Caco-2 (cell line): ENCODE measurements around the gene CDC42BPB. TPM values are rescaled to one million over a fixed set of nuclear protein-coding genes. Genes with fewer than 3 reads are reported as not detected.
"Not testable (repeated sequence)": the region's sequence is repeated elsewhere in the genome, so short reads cannot be mapped to it uniquely, and the experiment has no call there.

ENCODE experiments used
- BruUV-seq: library from RNA; stranded (reverse); fragments of 400-500 nt; replicated peaks from 2 replicates; lab custom pipeline; 2021; lab: Mats Ljungman, UMichigan
- CTCF ChIA-PET: fragments of 300-600 bp; sonication (Branson Sonifier 250); formaldehyde crosslinking; loops from one replicate; lab custom pipeline; 2022; ENCODE audit warnings: antibody characterized with exemption; lab: Charles Lee
- POLR2A ChIA-PET: fragments of 300-600 bp; sonication (Branson Sonifier 250); formaldehyde crosslinking; loops from one replicate; lab custom pipeline; 2022; ENCODE audit warnings: antibody characterized with exemption; lab: Charles Lee
- DNase-seq, 2 experiments: peaks; one replicate each; pipeline versions ENCODE4 v3.0.0 to v3.0.0-alpha.2; 2020 to 2022
- H3K27me3 ChIP-seq: replicated peaks from 2 replicates; pipeline ENCODE4 v1.6.0; 2011; ENCODE audit warnings: low read length; ENCODE audit not compliant: control insufficient read depth, insufficient read depth
- H3K36me3 ChIP-seq: 2 replicates; pipeline ENCODE4 v1.5.1; 2011; ENCODE audit warnings: low read length; ENCODE audit not compliant: control insufficient read depth, insufficient read depth
- H3K4me1 ChIP-seq: fragments of 250-450 bp; sonication (Bioruptor Pico); 2 replicates; pipeline ENCODE4 v1.5.1; 2020; ENCODE audit warnings: mild to moderate bottlenecking
- H3K4me3 ChIP-seq: 2 replicates; pipeline ENCODE4 v1.5.1; 2011; ENCODE audit warnings: low read depth, mild to moderate bottlenecking, control low read depth, low read length
- H3K9me3 ChIP-seq: fragments of 250-450 bp; sonication (Bioruptor Pico); 2 replicates; pipeline ENCODE4 v1.5.1; 2020; ENCODE audit warnings: mild to moderate bottlenecking, moderate library complexity
- H3K27ac Mint-ChIP-seq: one replicate; pipeline ENCODE4 v1.8.0; 2022; ENCODE audit warnings: mixed read lengths; ENCODE audit not compliant: unreplicated experiment
- H3K27me3 Mint-ChIP-seq: one replicate; pipeline ENCODE4 v1.8.0; 2022; ENCODE audit warnings: mixed read lengths; ENCODE audit not compliant: insufficient read depth, unreplicated experiment
- H3K36me3 Mint-ChIP-seq: one replicate; pipeline ENCODE4 v1.8.0; 2022; ENCODE audit warnings: mild to moderate bottlenecking, mixed read lengths; ENCODE audit not compliant: insufficient read depth, unreplicated experiment
- H3K4me1 Mint-ChIP-seq: one replicate; pipeline ENCODE4 v1.8.0; 2022; ENCODE audit warnings: low read depth, mixed read lengths; ENCODE audit not compliant: unreplicated experiment
- H3K4me3 Mint-ChIP-seq: one replicate; pipeline ENCODE4 v1.8.0; 2022; ENCODE audit warnings: mild to moderate bottlenecking, moderate library complexity, mixed read lengths; ENCODE audit not compliant: unreplicated experiment
- H3K9me3 Mint-ChIP-seq: one replicate; pipeline ENCODE4 v1.8.0; 2022; ENCODE audit warnings: mixed read lengths; ENCODE audit not compliant: unreplicated experiment
- intact Hi-C: fragments of 100-400 bp; cut with micrococcal nuclease; formaldehyde crosslinking; loops from one replicate; pipeline ENCODE4 v1.10.0; 2022; ENCODE audit not compliant: unreplicated experiment
- total RNA-seq: library from RNA; stranded (reverse); gene quantifications from 2 replicates; pipeline ENCODE4 v1.2.3, GENCODE V29; 2022
- TF ChIP-seq, protein P1 (sequence below), 2 experiments: fragments of 200-600 bp in 1 of 2; IDR thresholded peaks; 1 replicate in 1 of 2; 2 replicates in 1 of 2; pipeline versions ENCODE4 v1.5.1 to v1.8.0; 2011 to 2022; ENCODE audit warnings: antibody characterized with exemption in 1 of 2, control low read depth in 1 of 2, inconsistent platforms in 1 of 2, low read depth in 1 of 2, low read length in 1 of 2, mild to moderate bottlenecking in 1 of 2, moderate library complexity in 1 of 2; ENCODE audit not compliant: insufficient read depth in 1 of 2, severe bottlenecking in 1 of 2, unreplicated experiment in 1 of 2

Gene CDC42BPB
- total RNA-seq, 1 experiment from 2014 or later = 55.1 TPM

- no peaks in the 10 kb centered on the region; the same call in 1 of the 2 replicates for H3K36me3 ChIP-seq
- H3K4me3 ChIP-seq = peak overlapping the region; percentile 79
- POLR2A ChIA-PET = interaction anchor here (0.6 kb wide), 1 partner anchor 120 kb away, joined by 3 read pairs; no protein-coding TSS in a partner anchor
- TF ChIP-seq, protein P1, sequence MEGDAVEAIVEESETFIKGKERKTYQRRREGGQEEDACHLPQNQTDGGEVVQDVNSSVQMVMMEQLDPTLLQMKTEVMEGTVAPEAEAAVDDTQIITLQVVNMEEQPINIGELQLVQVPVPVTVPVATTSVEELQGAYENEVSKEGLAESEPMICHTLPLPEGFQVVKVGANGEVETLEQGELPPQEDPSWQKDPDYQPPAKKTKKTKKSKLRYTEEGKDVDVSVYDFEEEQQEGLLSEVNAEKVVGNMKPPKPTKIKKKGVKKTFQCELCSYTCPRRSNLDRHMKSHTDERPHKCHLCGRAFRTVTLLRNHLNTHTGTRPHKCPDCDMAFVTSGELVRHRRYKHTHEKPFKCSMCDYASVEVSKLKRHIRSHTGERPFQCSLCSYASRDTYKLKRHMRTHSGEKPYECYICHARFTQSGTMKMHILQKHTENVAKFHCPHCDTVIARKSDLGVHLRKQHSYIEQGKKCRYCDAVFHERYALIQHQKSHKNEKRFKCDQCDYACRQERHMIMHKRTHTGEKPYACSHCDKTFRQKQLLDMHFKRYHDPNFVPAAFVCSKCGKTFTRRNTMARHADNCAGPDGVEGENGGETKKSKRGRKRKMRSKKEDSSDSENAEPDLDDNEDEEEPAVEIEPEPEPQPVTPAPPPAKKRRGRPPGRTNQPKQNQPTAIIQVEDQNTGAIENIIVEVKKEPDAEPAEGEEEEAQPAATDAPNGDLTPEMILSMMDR (IDR thresholded peaks at IDR 0.05; ENCODE audit: insufficient read depth in 1 of 2, low read depth in 1 of 2, low read length in 1 of 2, severe bottlenecking in 1 of 2, unreplicated experiment in 1 of 2) = no peak
- no peaks in the 10 kb centered on the region for H3K27me3 ChIP-seq
- CTCF ChIA-PET = interaction anchor here (1.7 kb wide), 1 partner anchor 234 kb away, joined by 5 read pairs; no protein-coding TSS in a partner anchor
- Mint-ChIP-seq H3K27me3 (no peaks in the 10 kb centered on the region), H3K4me3 (peak overlapping the region; percentile 79), H3K4me1 (no peaks in the 10 kb centered on the region), H3K36me3 (peaks cover 55% of the 10 kb centered on the region), H3K27ac (peak overlapping the region; percentile 80), H3K9me3 (no peaks in the 10 kb centered on the region)
- DNase-seq = peak; percentile 95
- no TSS peak for BruUV-seq
- intact Hi-C loops = loop anchor here (10.0 kb wide), 1 partner anchor 404 kb away; no protein-coding TSS in a partner anchor
- peaks cover 18% of the 10 kb centered on the region for H3K4me1 ChIP-seq
- no peaks in the 10 kb centered on the region for H3K9me3 ChIP-seq
Observed at GRCh38 chr14:102928412-102929240, 128.7 kb downstream of the CDC42BPB start.

DNA sequence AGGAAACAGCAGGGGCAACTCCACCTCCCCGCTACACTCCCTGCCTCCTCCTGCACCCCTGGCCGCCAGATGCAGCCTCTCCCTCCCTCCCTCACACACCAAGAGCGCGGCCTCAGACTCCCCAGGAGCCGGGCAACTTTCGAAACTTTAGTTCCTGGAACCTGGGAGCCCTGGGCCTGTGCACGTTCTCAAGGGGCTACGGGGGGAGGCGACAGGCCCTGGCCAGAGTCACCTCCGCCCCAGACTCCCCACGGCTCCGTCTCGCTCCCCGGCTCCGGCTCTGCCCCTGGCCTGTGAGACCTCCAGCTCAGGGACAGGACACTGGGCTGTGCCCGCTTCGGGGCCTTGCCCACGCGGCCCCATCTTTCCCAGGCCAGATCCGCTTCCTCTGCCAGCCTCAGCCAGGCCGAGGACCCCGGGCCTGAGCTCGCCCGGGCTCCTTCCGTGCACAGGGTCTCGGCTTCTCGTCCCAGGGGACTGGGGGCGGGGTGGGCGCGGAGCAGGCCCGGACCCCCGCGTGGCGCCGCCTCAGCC, 129.4 kb downstream of the CDC42BPB start:
- no peaks in the 10 kb centered on the region for H3K27me3 ChIP-seq
- Mint-ChIP-seq H3K27ac (peak overlapping the region; percentile 80), H3K36me3 (peaks cover 48% of the 10 kb centered on the region), H3K4me3 (peak overlapping the region; percentile 79), H3K27me3 (no peaks in the 10 kb centered on the region), H3K9me3 (no peaks in the 10 kb centered on the region), H3K4me1 (no peaks in the 10 kb centered on the region)
- no peaks in the 10 kb centered on the region for H3K9me3 ChIP-seq
- ChIA-PET POLR2A (interaction anchor here (0.6 kb wide), 1 partner anchor 42 kb away, joined by 3 read pairs; no protein-coding TSS in a partner anchor), CTCF (interaction anchor here (1.7 kb wide), 1 partner anchor 233 kb away, joined by 5 read pairs; no protein-coding TSS in a partner anchor)
- peak; percentile 42 to 56 for DNase-seq
- TF ChIP-seq, protein P1 (IDR thresholded peaks at IDR 0.05; ENCODE audit: insufficient read depth in 1 of 2, low read depth in 1 of 2, low read length in 1 of 2, severe bottlenecking in 1 of 2, unreplicated experiment in 1 of 2) = no peak
- intact Hi-C loops = loop anchor here (10.0 kb wide), 1 partner anchor 403 kb away; no protein-coding TSS in a partner anchor
- H3K4me1 ChIP-seq = peaks cover 23% of the 10 kb centered on the region
- BruUV-seq = no TSS peak
- H3K4me3 ChIP-seq = peak overlapping the region; percentile 79
- no peaks in the 10 kb centered on the region; the same call in 1 of the 2 replicates for H3K36me3 ChIP-seq

DNA sequence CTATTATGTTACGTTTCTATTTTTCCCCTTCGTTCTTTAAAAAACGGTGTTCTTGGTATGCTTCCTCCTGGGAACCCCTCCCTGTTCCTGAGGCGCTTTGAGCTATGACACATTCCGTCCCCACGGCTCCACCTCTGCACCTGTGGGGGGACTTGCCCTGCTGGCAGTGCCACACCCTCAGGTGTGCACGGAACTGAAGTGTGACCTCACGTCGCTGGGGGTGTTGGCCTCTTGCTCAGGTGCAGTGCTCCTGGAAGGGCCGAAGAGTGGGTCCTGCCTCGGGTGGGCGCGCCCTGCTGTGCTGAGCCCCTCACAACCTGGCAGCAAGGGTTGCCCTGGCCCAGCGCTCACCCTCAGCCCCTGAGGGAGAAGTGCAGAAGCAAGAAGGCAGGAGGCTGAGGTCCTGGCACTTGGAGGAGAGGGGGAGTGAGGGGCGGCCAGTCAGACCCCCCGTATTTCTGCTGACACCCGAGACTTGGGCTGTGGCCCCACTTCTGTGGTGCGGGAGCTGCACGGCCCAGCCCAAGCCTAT, 129.9 kb downstream of the CDC42BPB start:
- Mint-ChIP-seq H3K27ac (peak overlapping the region; percentile 11), H3K27me3 (no peaks in the 10 kb centered on the region), H3K36me3 (peaks cover 44% of the 10 kb centered on the region), H3K9me3 (no peaks in the 10 kb centered on the region), H3K4me3 (peak overlapping the region; percentile 79), H3K4me1 (no peaks in the 10 kb centered on the region)
- no peaks in the 10 kb centered on the region for H3K27me3 ChIP-seq
- H3K9me3 ChIP-seq = no peaks in the 10 kb centered on the region
- ChIA-PET CTCF (interaction anchor here (1.7 kb wide), 1 partner anchor 232 kb away, joined by 5 read pairs; no protein-coding TSS in a partner anchor), POLR2A (interaction anchor here (0.6 kb wide), 1 partner anchor 41 kb away, joined by 3 read pairs; no protein-coding TSS in a partner anchor)
- TF ChIP-seq, protein P1 (IDR thresholded peaks at IDR 0.05; ENCODE audit: insufficient read depth in 1 of 2, low read depth in 1 of 2, low read length in 1 of 2, severe bottlenecking in 1 of 2, unreplicated experiment in 1 of 2) = no peak
- peaks cover 23% of the 10 kb centered on the region for H3K4me1 ChIP-seq
- peak; percentile 55 to 75 for DNase-seq
- BruUV-seq = no TSS peak
- H3K36me3 ChIP-seq = no peaks in the 10 kb centered on the region; the same call in 1 of the 2 replicates
- peak overlapping the region; percentile 79 for H3K4me3 ChIP-seq
- intact Hi-C loops = loop anchor here (10.0 kb wide), 1 partner anchor 403 kb away; no protein-coding TSS in a partner anchor

DNA sequence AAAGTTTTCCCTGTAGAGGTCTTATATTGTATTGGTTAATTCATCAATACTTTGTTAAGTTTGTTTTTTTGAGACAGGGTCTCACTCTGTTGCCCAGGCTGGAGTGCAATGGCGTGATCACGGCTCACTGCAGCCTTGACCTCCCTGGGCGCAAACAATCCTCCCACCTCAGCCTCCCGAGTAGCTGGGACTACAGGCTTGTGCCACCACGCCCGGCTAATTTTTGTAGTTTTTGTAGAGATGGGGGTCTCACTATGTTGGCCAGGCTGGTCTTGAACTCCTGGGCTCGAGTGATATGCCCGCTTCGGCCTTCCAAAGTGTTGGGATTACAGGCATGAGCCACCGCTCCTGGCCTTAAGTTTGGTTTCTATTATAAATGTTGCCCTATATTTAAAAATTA, 130.5 kb downstream of the CDC42BPB start:
- H3K27me3 ChIP-seq, BruUV-seq: not testable (repeated sequence)

More for the DNA sequence above, 130.5 kb downstream of the CDC42BPB start:
- Mint-ChIP-seq H3K4me3 (peak overlapping the region; percentile 79), H3K27ac (peak overlapping the region; percentile 11), H3K36me3 (peaks cover 39% of the 10 kb centered on the region)
- H3K27me3 Mint-ChIP-seq, H3K4me1 Mint-ChIP-seq, H3K36me3 ChIP-seq, DNase-seq, H3K9me3 Mint-ChIP-seq, H3K4me3 ChIP-seq, H3K9me3 ChIP-seq, POLR2A ChIA-PET: not testable (repeated sequence)
- peaks cover 28% of the 10 kb centered on the region for H3K4me1 ChIP-seq
- CTCF ChIA-PET = interaction anchor here (1.7 kb wide), 1 partner anchor 232 kb away, joined by 5 read pairs; no protein-coding TSS in a partner anchor
- intact Hi-C loops = loop anchor here (10.0 kb wide), 1 partner anchor 402 kb away; no protein-coding TSS in a partner anchor
